ENCODE measurements around the gene MARCHF3.

The MARCHF3 gene

GRCh38 chr5:126983874-126984266 lies 46.5 kb downstream of the MARCHF3 start:
- no peak for DNase-seq (ENCODE audit: low read depth, low spot score)

GRCh38 chr5:126982926-126983873 lies 47.2 kb downstream of the MARCHF3 start:
- DNase-seq (ENCODE audit: low read depth, low spot score): no peak

- no peak for DNase-seq (ENCODE audit: low read depth, low spot score)
Measured at GRCh38 chr5:126982202-126982601, 48.2 kb downstream of the MARCHF3 start.

GRCh38 chr5:126981701-126982100 lies 48.7 kb downstream of the MARCHF3 start:
- no peak for DNase-seq (ENCODE audit: low read depth, low spot score)

- DNase-seq (ENCODE audit: low read depth, low spot score): no peak
Measured at GRCh38 chr5:126981222-126981621, 49.1 kb downstream of the MARCHF3 start.

- DNase-seq (ENCODE audit: low read depth, low spot score): no peak
Measured at GRCh38 chr5:126978258-126978657, 52.1 kb downstream of the MARCHF3 start.

- no peak for DNase-seq (ENCODE audit: low read depth, low spot score)
Measured at GRCh38 chr5:126976520-126977172, 53.7 kb downstream of the MARCHF3 start.

- DNase-seq (ENCODE audit: low read depth, low spot score): no peak
Measured at GRCh38 chr5:126975796-126976195, 54.6 kb downstream of the MARCHF3 start.

- no peak for DNase-seq (ENCODE audit: low read depth, low spot score)
Measured at GRCh38 chr5:126973193-126973592, 57.2 kb downstream of the MARCHF3 start.

- DNase-seq (ENCODE audit: low read depth, low spot score): peak; percentile 1
Measured at GRCh38 chr5:126972062-126972895, 58.1 kb downstream of the MARCHF3 start.

GRCh38 chr5:126971455-126972031 lies 58.8 kb downstream of the MARCHF3 start:
- no peak for DNase-seq (ENCODE audit: low read depth, low spot score)

GRCh38 chr5:126970517-126971017 lies 59.8 kb downstream of the MARCHF3 start:
- no peak for DNase-seq (ENCODE audit: low read depth, low spot score)

GRCh38 chr5:126969548-126969947 lies 60.8 kb downstream of the MARCHF3 start:
- DNase-seq (ENCODE audit: low read depth, low spot score): no peak

GRCh38 chr5:126967808-126968466 lies 62.4 kb downstream of the MARCHF3 start:
- DNase-seq (ENCODE audit: low read depth, low spot score): no peak

GRCh38 chr5:126965487-126965886 lies 64.9 kb downstream of the MARCHF3 start:
- DNase-seq (ENCODE audit: low read depth, low spot score): no peak

- no peak for DNase-seq (ENCODE audit: low read depth, low spot score)
Measured at GRCh38 chr5:126965061-126965475, 65.3 kb downstream of the MARCHF3 start.

GRCh38 chr5:126963822-126964375 lies 66.5 kb downstream of the MARCHF3 start:
- DNase-seq (ENCODE audit: low read depth, low spot score): no peak

GRCh38 chr5:126961702-126962101 lies 68.7 kb downstream of the MARCHF3 start:
- DNase-seq (ENCODE audit: low read depth, low spot score): no peak

- no peak for DNase-seq (ENCODE audit: low read depth, low spot score)
Measured at GRCh38 chr5:126961128-126961527, 69.2 kb downstream of the MARCHF3 start.

- DNase-seq (ENCODE audit: low read depth, low spot score): no peak
Measured at GRCh38 chr5:126959188-126959587, 71.2 kb downstream of the MARCHF3 start.

- no peak for DNase-seq (ENCODE audit: low read depth, low spot score)
Measured at GRCh38 chr5:126956991-126957390, 73.4 kb downstream of the MARCHF3 start.

Data from activated CD4-positive, CD25-positive, alpha-beta regulatory T cell treated with anti-CD3 and anti-CD28 coated beads, Interleukin-2, amount 50 U/mL, for 16 hours (primary cell).